OCI-LY1 (cell line): ENCODE measurements around the gene SMPD3.

Source experiments
- EZH2 ChIP-seq: fragments of 200-600 bp; sonication (generic), shearing (Covaris generic); IDR thresholded peaks from 2 replicates; pipeline ENCODE4 v1.8.0; 2017; ENCODE audit warnings: borderline replicate concordance, mixed run types, mild to moderate bottlenecking, antibody characterized with exemption, low read length, moderate library complexity, mixed read lengths
- TF ChIP-seq, protein P1 (sequence below): fragments of 200-600 bp; sonication (generic), shearing (Covaris generic); IDR thresholded peaks from 2 replicates; pipeline ENCODE4 v1.5.1; 2017; ENCODE audit warnings: mild to moderate bottlenecking, antibody characterized with exemption, low read length, moderate library complexity, mixed read lengths

DNA sequence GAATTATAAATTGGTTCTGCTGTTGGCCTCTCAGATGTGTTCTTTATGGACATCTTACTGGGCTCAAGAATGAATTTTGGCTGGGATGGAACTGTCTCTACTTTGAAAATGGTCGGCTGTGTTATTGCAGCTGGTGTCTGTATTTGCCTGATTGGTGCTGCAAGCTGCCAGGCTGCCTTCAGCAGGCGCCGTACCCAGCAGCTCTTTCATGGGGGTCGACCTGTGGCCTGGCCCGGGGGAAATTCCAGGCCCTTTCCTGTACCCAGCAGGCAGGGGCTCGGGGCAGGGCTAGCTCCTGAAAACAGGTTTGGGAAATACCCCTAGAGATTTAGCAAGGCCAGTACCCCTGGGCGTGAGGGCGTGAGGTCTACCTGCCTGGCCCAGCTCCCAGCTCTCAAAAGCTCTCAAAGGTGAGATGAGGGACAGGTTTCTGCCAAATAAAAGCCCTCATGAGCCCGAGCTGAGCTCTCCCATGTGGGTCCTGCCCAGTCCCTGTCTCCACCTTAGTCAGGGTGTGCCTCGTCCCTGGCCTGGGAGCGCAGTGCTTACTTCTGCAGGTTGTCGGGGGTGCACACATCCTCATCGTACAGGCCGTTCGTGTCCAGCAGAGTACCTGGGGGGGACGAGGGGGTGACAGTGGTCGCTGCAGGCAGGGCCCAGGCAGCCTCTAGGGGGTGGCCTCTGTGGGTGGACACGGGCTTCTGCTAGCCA is 85.2 kb downstream of the SMPD3 start:
- TF ChIP-seq, protein P1, sequence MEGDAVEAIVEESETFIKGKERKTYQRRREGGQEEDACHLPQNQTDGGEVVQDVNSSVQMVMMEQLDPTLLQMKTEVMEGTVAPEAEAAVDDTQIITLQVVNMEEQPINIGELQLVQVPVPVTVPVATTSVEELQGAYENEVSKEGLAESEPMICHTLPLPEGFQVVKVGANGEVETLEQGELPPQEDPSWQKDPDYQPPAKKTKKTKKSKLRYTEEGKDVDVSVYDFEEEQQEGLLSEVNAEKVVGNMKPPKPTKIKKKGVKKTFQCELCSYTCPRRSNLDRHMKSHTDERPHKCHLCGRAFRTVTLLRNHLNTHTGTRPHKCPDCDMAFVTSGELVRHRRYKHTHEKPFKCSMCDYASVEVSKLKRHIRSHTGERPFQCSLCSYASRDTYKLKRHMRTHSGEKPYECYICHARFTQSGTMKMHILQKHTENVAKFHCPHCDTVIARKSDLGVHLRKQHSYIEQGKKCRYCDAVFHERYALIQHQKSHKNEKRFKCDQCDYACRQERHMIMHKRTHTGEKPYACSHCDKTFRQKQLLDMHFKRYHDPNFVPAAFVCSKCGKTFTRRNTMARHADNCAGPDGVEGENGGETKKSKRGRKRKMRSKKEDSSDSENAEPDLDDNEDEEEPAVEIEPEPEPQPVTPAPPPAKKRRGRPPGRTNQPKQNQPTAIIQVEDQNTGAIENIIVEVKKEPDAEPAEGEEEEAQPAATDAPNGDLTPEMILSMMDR, result no peak
- TF ChIP-seq EZH2, result no peak
